HepG2 (cell line): ENCODE results near the gene GRIN3A. TPM values are rescaled to one million over a fixed set of nuclear protein-coding genes. Genes with fewer than 3 reads are reported as not detected.

Experiments used
- ATAC-seq: fragments of 200-7000 bp; cut with Tn5 transposase; 3 replicates; pipeline ENCODE4 v1.9.1; 2020; ENCODE audit warnings: mild to moderate bottlenecking, moderate library complexity
- BruUV-seq: library from RNA; stranded (reverse); fragments of 400-500 nt; replicated peaks from 2 replicates; lab custom pipeline; 2021; lab: Mats Ljungman, UMichigan
- CTCF ChIA-PET: fragments of 300-600 bp; formaldehyde crosslinking; extraction: SDS; loops from one replicate; lab custom pipeline; 2021; ENCODE audit warnings: low total read pairs, inconsistent platforms, low intra/inter-chr PET ratio; lab: Yijun Ruan, JAX
- POLR2A ChIA-PET: fragments of 350-600 bp; sonication (Branson Sonifier 250); formaldehyde crosslinking; loops from one replicate; lab custom pipeline; 2020; ENCODE audit warnings: antibody characterized with exemption, inconsistent platforms; lab: Yijun Ruan, JAX
- DNase-seq: peaks from one replicate; pipeline ENCODE4 v3.0.0-alpha.2; 2015; ENCODE audit warnings: low spot score
- FAIRE-seq: peaks from 3 replicates; lab custom pipeline; 2011; peaks lifted over from hg19 to GRCh38; lab: Jason Lieb, UNC
- H2AFZ ChIP-seq: one replicate; pipeline ENCODE4 v1.6.1; 2011; ENCODE audit warnings: low read length, inconsistent platforms
- H3K27ac ChIP-seq: fragments of 300-600 bp; 3 replicates; pipeline ENCODE4 v1.8.0; 2011; ENCODE audit warnings: mixed run types, mild to moderate bottlenecking, mixed read lengths, low read length, inconsistent platforms; ENCODE audit not compliant: insufficient read depth; ENCODE audit errors: extremely low read length
- H3K27me3 ChIP-seq, 2 experiments: fragments of 200-600 bp in 1 of 2; 2 replicates in 1 of 2; 3 replicates in 1 of 2; pipeline versions ENCODE4 v1.6.0 to v1.8.0; 2011; ENCODE audit warnings: low read length in 2 of 2, mild to moderate bottlenecking in 2 of 2, moderate library complexity in 2 of 2, inconsistent platforms in 1 of 2; ENCODE audit not compliant: insufficient read depth in 2 of 2, control insufficient read depth in 1 of 2
- H3K36me3 ChIP-seq, 2 experiments: fragments of 200-600 bp in 1 of 2; replicated peaks in 1 of 2; 2 replicates in 1 of 2; 3 replicates in 1 of 2; pipeline versions ENCODE4 v1.5.1 to v1.8.0; 2011; ENCODE audit warnings: low read length in 2 of 2, inconsistent platforms in 1 of 2; ENCODE audit not compliant: insufficient read depth in 2 of 2, control insufficient read depth in 1 of 2
- H3K4me1 ChIP-seq: 2 replicates; pipeline ENCODE4 v1.5.1; 2012; ENCODE audit warnings: low read length, inconsistent platforms; ENCODE audit not compliant: insufficient read depth
- H3K4me2 ChIP-seq: 2 replicates; pipeline ENCODE4 v1.6.0; 2011; ENCODE audit warnings: low read depth, low read length, inconsistent platforms
- H3K4me3 ChIP-seq, 3 experiments: fragments of 200-600 bp in 1 of 3; sonication (generic), shearing (Covaris generic) in 1 of 3; replicated peaks in 1 of 3; 2 replicates each; pipeline ENCODE4 v1.5.1; 2011 to 2016; ENCODE audit warnings: low read length in 3 of 3, inconsistent platforms in 2 of 3, low read depth in 2 of 3, mild to moderate bottlenecking in 2 of 3, control low read depth in 1 of 3, mixed read lengths in 1 of 3; ENCODE audit not compliant: insufficient read depth in 1 of 3
- H3K79me2 ChIP-seq: one replicate; pipeline ENCODE4 v1.6.1; 2011; ENCODE audit warnings: low read length, inconsistent platforms; ENCODE audit not compliant: insufficient read depth
- H3K9ac ChIP-seq: 2 replicates; pipeline ENCODE4 v1.6.0; 2011; ENCODE audit warnings: mild to moderate bottlenecking, low read depth, low read length, inconsistent platforms; ENCODE audit not compliant: insufficient read depth
- H3K9me3 ChIP-seq: 2 replicates; pipeline ENCODE4 v1.5.1; 2012; ENCODE audit warnings: mild to moderate bottlenecking, low read length
- H4K20me1 ChIP-seq: 2 replicates; pipeline ENCODE4 v1.6.0; 2011; ENCODE audit warnings: inconsistent platforms, mild to moderate bottlenecking, low read length, moderate library complexity; ENCODE audit not compliant: insufficient read depth
- GATAD2A ChIP-seq: IDR thresholded peaks from 2 replicates; pipeline ENCODE4 v1.6.1; 2016
- IRX3 ChIP-seq: sonication (generic); formaldehyde crosslinking; IDR thresholded peaks from 2 replicates; pipeline ENCODE4 v1.8.1; 2023; ENCODE audit warnings: mild to moderate bottlenecking, low read depth, missing genetic modification reagents, borderline replicate concordance
- MLX ChIP-seq: IDR thresholded peaks from 2 replicates; pipeline ENCODE4 v1.6.1; 2016
- PPARG ChIP-seq: conservative IDR thresholded peaks from 2 replicates; pipeline ENCODE4 v1.6.1; 2016; ENCODE audit warnings: missing biosample characterization, missing genetic modification reagents
- ZBTB14 ChIP-seq: sonication (generic); formaldehyde crosslinking; IDR thresholded peaks from 2 replicates; pipeline ENCODE4 v1.4.0; 2020; ENCODE audit warnings: missing genetic modification reagents
- ZFP37 ChIP-seq: sonication (generic); formaldehyde crosslinking; IDR thresholded peaks from 2 replicates; pipeline ENCODE4 v1.4.0; 2020; ENCODE audit warnings: missing genetic modification reagents, borderline replicate concordance
- ZFX ChIP-seq: sonication (generic); formaldehyde crosslinking; IDR thresholded peaks from 2 replicates; pipeline ENCODE4 v1.4.0; 2020; ENCODE audit warnings: mild to moderate bottlenecking, low read depth, missing genetic modification reagents, moderate library complexity
- ZNF121 ChIP-seq: sonication (generic); formaldehyde crosslinking; IDR thresholded peaks from 2 replicates; pipeline ENCODE4 v1.5.0; 2020; ENCODE audit warnings: mild to moderate bottlenecking, missing genetic modification reagents
- ZNF276 ChIP-seq: sonication (generic); formaldehyde crosslinking; IDR thresholded peaks from 2 replicates; pipeline ENCODE4 v1.4.0; 2020; ENCODE audit warnings: mild to moderate bottlenecking, low read depth, missing genetic modification reagents
- ZNF484 ChIP-seq: sonication (generic); formaldehyde crosslinking; IDR thresholded peaks from 2 replicates; pipeline ENCODE4 v1.5.1; 2020; ENCODE audit warnings: mild to moderate bottlenecking, low read depth, missing genetic modification reagents, borderline replicate concordance
- ZNF724P ChIP-seq: sonication (generic); formaldehyde crosslinking; IDR thresholded peaks from 2 replicates; pipeline ENCODE4 v1.8.0; 2022; ENCODE audit warnings: missing genetic modification reagents, borderline replicate concordance
- ZNF773 ChIP-seq: sonication (generic); formaldehyde crosslinking; IDR thresholded peaks from 2 replicates; pipeline ENCODE4 v1.4.0; 2020; ENCODE audit warnings: missing genetic modification reagents, borderline replicate concordance
- ZNF777 ChIP-seq: sonication (generic); formaldehyde crosslinking; IDR thresholded peaks from 2 replicates; pipeline ENCODE4 v1.4.0; 2020; ENCODE audit warnings: missing genetic modification reagents
- WGBS: methylation state at CpG from one replicate; pipeline ENCODE4 v1.1.6; 2017; ENCODE audit warnings: low lambda C conversion rate; 5-methylcytosine and 5-hydroxymethylcytosine counted together
- in situ Hi-C: cut with HindIII; loops from 2 replicates; pipeline ENCODE4 v1.10.0; 2017; ENCODE audit warnings: low pct_unique_long_range_greater_than_20kb; ENCODE audit not compliant: extremely low pct_ligation_motif_present
- intact Hi-C: fragments of 100-400 bp; cut with micrococcal nuclease; formaldehyde crosslinking; loops from one replicate; pipeline ENCODE4 v1.10.0; 2022; ENCODE audit not compliant: unreplicated experiment
- polyA plus RNA-seq, 8 experiments: library from polyadenylated mRNA; depleted of rRNA in 3 of 8; stranded (reverse) in 7 of 8; unstranded in 1 of 8; fragments of >200 nt; fragmentation: Illumina TruSeq in 4 of 8; extraction: Trizol in 4 of 8; gene quantifications; 2 replicates each; pipeline versions ENCODE4 v1.2.1 to v1.2.3, GENCODE V29; 2011 to 2016; ENCODE audit warnings: low read depth in 4 of 8, missing spikeins in 1 of 8, mixed read lengths in 1 of 8; ENCODE audit not compliant: insufficient read depth in 1 of 8
- total RNA-seq, 5 experiments: library from RNA; depleted of rRNA; stranded (reverse); fragments of >200 nt; fragmentation: Illumina TruSeq; extraction: Trizol; gene quantifications; 2 replicates each; pipeline ENCODE4 v1.2.3, GENCODE V29; 2016; ENCODE audit warnings: low read depth in 1 of 5
- TF ChIP-seq, protein P1 (sequence below): sonication (generic); formaldehyde crosslinking; IDR thresholded peaks from 2 replicates; pipeline ENCODE4 v1.5.0; 2020; ENCODE audit warnings: mild to moderate bottlenecking, missing genetic modification reagents
- TF ChIP-seq, protein P2 (sequence below): sonication (generic); formaldehyde crosslinking; IDR thresholded peaks from 2 replicates; pipeline ENCODE4 v1.8.1; 2022; ENCODE audit warnings: low read depth, mild to moderate bottlenecking, missing genetic modification reagents

The GRIN3A gene
- total and polyA plus RNA-seq, 2 of the 13 experiments (the other 11 are each of a cell fraction or from before 2014, with no cell fraction given) = not detected

DNA sequence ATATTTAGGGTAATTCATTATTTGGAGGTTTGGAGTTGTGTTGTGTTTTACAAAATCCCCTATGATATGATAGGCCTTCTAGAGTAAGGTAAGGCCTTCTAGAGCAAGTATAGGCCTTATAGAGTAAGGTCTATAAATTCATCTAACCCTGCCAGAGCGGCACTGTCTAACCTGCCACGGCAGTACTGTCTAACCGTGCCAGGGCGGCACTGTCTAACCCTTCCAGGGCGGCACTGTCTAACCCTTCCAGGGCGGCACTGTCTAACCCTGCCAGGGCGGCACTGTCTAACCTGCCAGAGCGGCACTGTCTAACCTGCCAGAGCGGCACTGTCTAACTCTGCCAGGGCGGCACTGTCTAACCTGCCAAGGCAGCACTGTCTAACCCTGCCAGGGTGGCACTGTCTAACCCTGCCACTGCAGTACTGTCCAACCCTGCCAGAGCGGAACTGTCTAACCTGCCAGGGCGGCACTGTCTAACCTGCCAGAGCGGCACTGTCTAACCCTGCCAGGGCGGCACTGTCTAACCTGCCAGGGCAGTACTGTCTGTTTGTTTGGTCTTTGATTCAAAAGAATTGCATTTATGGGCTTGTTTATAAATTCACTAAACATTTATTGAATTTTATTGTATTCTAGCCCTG, 195.2 kb downstream of the GRIN3A start:
- intact Hi-C loops = no loop called here
- Histone ChIP-seq H3K27ac (no peak overlapping the region), H2AFZ (no peak overlapping the region), H3K4me1 (no peaks in the 10 kb centered on the region), H4K20me1 (no peaks in the 10 kb centered on the region), H3K36me3 (peaks cover 8 to 56% of the 10 kb centered on the region in 2 experiments), H3K79me2 (no peaks in the 10 kb centered on the region), H3K9me3 (no peaks in the 10 kb centered on the region), H3K4me3 (no peak overlapping the region), H3K27me3 (no peaks in the 10 kb centered on the region), H3K9ac (no peak overlapping the region), H3K4me2 (no peak overlapping the region)
- in situ Hi-C loops = loop anchor here (25.0 kb wide), 1 partner anchor 831 kb away; no protein-coding TSS in a partner anchor
- ChIA-PET CTCF (no interaction called here), POLR2A (no interaction called here)
- DNase-seq (no peak), FAIRE-seq (no peak), ATAC-seq (no peak)
- no TSS peak for BruUV-seq
- WGBS = 100% methylated on average over 2 of the region's 14 CpGs
- TF ChIP-seq, protein P1, sequence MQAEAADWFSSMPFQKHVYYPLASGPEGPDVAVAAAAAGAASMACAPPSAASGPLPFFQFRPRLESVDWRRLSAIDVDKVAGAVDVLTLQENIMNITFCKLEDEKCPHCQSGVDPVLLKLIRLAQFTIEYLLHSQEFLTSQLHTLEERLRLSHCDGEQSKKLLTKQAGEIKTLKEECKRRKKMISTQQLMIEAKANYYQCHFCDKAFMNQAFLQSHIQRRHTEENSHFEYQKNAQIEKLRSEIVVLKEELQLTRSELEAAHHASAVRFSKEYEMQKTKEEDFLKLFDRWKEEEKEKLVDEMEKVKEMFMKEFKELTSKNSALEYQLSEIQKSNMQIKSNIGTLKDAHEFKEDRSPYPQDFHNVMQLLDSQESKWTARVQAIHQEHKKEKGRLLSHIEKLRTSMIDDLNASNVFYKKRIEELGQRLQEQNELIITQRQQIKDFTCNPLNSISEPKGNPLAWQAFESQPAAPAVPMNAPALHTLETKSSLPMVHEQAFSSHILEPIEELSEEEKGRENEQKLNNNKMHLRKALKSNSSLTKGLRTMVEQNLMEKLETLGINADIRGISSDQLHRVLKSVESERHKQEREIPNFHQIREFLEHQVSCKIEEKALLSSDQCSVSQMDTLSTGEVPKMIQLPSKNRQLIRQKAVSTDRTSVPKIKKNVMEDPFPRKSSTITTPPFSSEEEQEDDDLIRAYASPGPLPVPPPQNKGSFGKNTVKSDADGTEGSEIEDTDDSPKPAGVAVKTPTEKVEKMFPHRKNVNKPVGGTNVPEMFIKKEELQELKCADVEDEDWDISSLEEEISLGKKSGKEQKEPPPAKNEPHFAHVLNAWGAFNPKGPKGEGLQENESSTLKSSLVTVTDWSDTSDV = no peak
- no peak for TF ChIP-seq ZNF121 (CRISPR knock-in tag)
- TF ChIP-seq ZNF484 = no peak
- TF ChIP-seq ZNF777 (CRISPR knock-in tag) = no peak
- TF ChIP-seq ZNF724P (CRISPR knock-in tag) = no peak
- no peak for TF ChIP-seq ZBTB14 (CRISPR knock-in tag)
- no peak for TF ChIP-seq PPARG
- TF ChIP-seq ZNF276 = no peak
- TF ChIP-seq ZFX (CRISPR knock-in tag) = no peak
- TF ChIP-seq, protein P2, sequence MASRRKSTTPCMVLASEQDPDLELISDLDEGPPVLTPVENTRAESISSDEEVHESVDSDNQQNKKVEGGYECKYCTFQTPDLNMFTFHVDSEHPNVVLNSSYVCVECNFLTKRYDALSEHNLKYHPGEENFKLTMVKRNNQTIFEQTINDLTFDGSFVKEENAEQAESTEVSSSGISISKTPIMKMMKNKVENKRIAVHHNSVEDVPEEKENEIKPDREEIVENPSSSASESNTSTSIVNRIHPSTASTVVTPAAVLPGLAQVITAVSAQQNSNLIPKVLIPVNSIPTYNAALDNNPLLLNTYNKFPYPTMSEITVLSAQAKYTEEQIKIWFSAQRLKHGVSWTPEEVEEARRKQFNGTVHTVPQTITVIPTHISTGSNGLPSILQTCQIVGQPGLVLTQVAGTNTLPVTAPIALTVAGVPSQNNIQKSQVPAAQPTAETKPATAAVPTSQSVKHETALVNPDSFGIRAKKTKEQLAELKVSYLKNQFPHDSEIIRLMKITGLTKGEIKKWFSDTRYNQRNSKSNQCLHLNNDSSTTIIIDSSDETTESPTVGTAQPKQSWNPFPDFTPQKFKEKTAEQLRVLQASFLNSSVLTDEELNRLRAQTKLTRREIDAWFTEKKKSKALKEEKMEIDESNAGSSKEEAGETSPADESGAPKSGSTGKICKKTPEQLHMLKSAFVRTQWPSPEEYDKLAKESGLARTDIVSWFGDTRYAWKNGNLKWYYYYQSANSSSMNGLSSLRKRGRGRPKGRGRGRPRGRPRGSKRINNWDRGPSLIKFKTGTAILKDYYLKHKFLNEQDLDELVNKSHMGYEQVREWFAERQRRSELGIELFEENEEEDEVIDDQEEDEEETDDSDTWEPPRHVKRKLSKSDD (CRISPR knock-in tag) = no peak
- no peak for TF ChIP-seq GATAD2A
- no peak for TF ChIP-seq IRX3 (CRISPR knock-in tag)
- no peak for TF ChIP-seq MLX (CRISPR knock-in tag)
- TF ChIP-seq ZNF773 (CRISPR knock-in tag) = no peak
- TF ChIP-seq ZFP37 (CRISPR knock-in tag) = no peak
